GM19397 (cell line): ENCODE measurements around the gene ANGPTL8.

Source experiments
- ATAC-seq: cut with Tn5 transposase; IDR thresholded peaks from one replicate; pipeline ENCODE4 v1.9.1; 2021; ENCODE audit warnings: mild to moderate bottlenecking, moderate library complexity; ENCODE audit not compliant: unreplicated experiment

ANGPTL8 gene

GRCh38 chr19:11203194-11204075 lies 36.0 kb upstream of the ANGPTL8 start:
- no peak for ATAC-seq

- no peak for ATAC-seq
These were observed 35.3 kb upstream of the ANGPTL8 start for GRCh38 chr19:11204076-11204602.

GRCh38 chr19:11204943-11205349 lies 34.5 kb upstream of the ANGPTL8 start:
- no peak for ATAC-seq

- ATAC-seq = no peak
These were observed 33.4 kb upstream of the ANGPTL8 start for GRCh38 chr19:11205939-11206570.

- ATAC-seq = no peak
These were observed 30.6 kb upstream of the ANGPTL8 start for GRCh38 chr19:11208561-11209471.

DNA sequence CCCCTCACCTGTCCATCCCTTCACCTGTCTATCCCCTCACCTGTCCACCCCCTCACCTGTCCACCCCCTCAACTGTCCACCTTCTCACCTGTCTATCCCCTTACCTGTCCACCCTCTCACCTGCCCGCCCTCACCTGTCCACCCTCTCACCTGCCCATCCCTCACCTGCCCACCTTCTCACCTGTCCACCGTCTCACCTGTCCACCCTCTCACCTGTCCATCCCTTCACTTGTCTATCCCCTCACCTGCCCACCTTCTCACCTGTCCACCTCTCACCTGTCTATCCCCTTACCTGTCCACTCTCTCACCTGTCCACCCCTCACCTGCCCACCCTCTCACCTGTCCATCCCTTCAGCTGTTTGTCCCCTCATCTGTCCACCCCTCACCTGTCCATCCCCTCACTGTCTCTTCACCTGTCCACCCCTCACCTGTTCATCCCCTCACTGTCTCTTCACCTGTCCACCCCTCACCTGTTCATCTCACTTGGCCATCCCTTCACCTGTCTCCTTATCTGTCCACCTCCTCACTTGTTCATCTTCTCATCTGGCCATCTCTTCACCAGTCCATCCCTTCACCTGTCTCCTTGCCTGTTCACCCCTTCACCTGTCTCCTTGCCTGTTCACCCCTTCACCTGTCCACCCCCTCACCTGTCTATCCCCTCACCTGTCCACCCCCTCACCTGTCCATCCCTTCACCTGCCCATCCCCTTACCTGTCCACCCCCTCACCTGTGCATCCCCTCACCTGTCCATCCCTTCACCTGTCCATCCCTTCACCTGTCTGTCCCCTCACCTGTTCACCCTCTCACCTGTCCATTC lies 29.4 kb upstream of the ANGPTL8 start:
- no peak for ATAC-seq

- ATAC-seq = no peak
These were observed 28.8 kb upstream of the ANGPTL8 start for GRCh38 chr19:11210656-11210928.

DNA sequence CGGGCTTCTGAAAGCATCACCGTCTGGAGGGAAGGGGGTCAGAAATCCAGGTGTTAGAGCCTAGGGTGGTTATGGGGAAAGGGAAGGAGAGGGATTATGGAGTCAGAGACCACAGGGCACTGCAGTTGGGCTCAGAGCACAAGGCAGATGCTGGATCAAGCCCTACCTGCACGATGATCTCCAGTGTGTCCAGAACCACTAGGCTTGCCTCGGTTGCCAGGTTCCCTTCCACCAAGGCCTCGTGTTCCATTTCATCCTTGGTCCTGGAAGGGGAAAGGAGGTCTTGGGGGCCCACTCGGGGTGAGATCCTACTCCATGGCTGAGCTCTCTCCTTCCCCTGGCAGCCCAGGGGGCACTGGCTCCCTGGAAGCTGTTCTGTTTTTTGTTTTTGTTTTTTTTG lies 25.0 kb upstream of the ANGPTL8 start:
- no peak for ATAC-seq

- no peak for ATAC-seq
These were observed 18.3 kb upstream of the ANGPTL8 start for GRCh38 chr19:11221082-11221598.

DNA sequence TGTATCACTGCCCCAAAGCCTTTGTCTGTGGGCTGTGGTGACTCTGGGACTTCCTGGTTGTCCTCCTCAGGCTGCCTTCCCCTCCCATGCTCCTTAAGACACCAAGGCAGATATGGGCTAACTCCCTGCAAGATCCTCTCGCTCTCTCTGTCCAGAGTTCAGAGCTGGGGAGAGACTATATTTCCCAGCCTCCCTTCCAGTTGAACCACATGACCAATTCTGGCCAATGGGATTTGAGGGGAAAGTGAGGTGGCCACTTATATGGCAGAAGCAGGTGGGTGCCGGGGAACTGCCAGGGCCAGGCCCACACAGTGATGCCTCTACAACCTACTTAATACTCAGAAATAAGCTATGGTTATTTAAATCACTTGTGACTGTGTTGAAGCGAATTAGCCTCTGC lies 16.2 kb upstream of the ANGPTL8 start:
- ATAC-seq = no peak

DNA sequence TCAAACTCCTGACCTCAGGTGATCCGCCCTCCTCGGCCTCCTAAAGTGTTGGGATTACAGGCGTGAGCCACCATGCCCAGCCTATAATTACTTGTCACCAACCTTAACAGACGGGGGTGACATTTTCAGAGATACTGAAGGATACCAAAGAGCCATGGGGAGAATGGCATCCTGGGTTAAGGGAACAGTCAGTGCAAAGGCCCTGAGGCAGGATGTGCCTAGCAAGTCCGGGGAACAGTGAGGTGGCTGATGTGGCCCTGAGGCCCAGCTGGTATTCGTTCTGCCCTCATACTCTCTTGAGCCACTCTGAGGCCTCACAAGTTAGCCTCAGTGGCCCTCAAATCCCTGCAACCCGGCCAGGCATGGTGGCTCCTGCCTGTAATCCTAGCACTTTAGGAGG lies 15.0 kb upstream of the ANGPTL8 start:
- ATAC-seq = no peak

GRCh38 chr19:11225172-11225571 lies 14.2 kb upstream of the ANGPTL8 start:
- no peak for ATAC-seq

GRCh38 chr19:11225815-11226214 lies 13.6 kb upstream of the ANGPTL8 start:
- ATAC-seq = no peak

- ATAC-seq = no peak
These were observed 12.7 kb upstream of the ANGPTL8 start for GRCh38 chr19:11226716-11227166.

GRCh38 chr19:11227195-11227886 lies 12.1 kb upstream of the ANGPTL8 start:
- ATAC-seq = no peak

DNA sequence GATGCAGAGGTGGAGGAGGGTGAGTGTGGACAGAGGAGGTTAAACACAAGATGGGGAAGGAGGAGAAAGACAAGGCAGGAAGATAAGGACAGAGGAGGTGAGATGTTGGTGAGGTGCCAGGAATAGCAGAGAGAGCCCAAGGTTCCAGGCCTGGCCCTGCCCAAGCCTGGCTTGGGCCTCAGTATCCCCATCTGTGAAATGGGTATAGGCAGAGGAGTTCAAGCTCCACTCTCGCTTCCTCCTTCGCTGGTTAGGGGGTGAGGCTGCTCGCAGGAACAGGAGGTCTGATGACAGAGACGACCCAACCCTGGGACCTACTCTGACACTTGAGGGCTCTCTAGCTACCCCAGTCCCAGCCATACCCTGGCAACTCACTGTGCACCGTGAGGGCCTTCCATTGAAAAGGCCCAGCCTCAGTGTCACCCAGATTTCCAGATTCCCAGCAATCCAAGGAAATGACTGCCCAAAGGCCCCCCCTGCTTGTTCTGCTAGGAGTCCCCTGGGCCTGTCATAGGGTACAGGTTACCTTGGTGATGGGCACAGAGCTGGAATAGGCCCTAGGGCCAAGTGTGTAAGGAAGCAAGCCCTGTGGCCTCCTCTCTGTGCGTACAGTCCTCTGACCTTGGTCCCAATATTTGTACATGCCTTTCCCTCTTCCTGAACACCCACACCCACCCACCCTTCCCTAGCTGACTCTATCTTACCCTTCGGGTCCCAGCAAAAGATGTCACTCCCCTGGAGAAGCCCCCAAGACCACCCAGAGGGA lies 8.6 kb upstream of the ANGPTL8 start:
- no peak for ATAC-seq

DNA sequence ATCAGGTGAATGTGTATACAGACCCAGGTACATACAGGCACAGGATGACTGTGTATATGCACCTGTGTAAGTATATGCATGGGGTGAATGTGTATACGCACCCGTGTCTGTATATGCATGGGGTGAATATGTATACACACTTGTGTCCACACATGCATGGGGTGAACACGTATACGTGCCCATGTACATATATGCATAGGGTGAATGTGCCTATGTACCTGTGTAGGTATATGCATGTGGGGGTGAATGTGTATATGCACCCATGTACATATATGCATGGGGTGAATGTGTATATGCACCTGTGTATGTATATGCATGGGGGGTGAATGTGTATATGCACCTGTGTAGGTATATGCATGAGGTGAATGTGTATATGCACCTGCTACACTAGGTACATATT lies 6.9 kb upstream of the ANGPTL8 start:
- ATAC-seq = no peak

DNA sequence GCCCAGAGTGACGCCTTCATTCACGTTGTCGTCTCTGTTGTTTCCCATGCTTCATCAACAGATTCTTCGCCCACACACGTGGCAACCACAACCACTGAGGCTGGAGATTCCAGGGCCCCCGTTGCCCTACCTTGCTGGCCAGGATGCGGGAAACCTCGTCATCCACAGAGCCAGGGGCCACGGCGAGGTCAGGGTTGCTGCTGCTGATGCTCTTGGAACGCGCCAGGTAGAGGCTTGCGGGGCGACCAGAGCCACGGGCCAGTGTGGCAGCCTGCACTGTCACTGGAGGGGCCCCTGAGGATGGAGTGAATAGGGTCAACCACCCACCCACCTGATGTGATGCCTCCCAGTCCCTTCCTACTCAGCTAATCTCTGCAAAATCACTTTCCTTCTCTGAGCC lies 6.3 kb upstream of the ANGPTL8 start:
- ATAC-seq = no peak
